ENCODE data around the gene SSH2. TPM values are rescaled to one million over a fixed set of nuclear protein-coding genes. Genes with fewer than 3 reads are reported as not detected.
"Not testable (repeated sequence)": the region's sequence is repeated elsewhere in the genome, so short reads cannot be mapped to it uniquely, and the experiment has no call there.

Gene SSH2
- total RNA-seq, 1 donor from 2014 or later, result 72.0 TPM

DNA sequence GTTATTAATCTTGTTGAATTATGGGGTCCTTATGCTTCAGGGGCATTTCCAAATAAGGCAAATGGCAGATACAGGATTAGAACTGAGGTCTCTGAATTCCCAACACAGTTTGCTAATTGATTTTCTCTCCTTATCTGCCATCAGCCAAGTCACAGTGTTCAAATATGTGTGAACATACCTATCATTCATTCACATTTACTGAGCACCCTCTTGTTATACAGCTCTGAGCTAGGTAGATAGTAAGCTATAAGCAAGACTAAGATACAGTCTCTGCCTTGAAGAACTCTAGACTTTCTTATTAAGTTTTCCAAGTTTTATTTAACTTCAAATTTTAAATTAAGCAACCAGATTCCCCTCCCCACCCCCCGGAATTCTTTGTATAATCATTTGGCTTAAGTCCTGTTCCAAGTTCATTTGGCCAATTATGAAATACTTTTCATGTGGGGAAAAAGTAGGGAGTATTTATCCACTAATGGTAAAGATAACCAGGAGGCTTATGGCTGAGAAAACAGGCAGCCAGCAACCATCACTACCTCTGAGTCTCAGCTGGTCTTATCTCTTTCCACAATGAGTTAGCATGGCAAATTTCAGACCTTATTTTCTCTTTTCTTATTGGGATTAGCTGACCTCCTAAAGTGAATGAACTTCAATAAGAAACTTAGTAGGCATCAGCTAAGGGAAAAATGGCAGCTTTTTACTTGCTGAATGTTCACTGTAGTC, 275.9 kb downstream of the SSH2 start:
- no peaks in the 10 kb centered on the region for H3K9me3 ChIP-seq
- H3K4me1 ChIP-seq, result no peaks in the 10 kb centered on the region
- peaks cover 64% of the 10 kb centered on the region for H3K36me3 ChIP-seq
- TF ChIP-seq, protein P1, sequence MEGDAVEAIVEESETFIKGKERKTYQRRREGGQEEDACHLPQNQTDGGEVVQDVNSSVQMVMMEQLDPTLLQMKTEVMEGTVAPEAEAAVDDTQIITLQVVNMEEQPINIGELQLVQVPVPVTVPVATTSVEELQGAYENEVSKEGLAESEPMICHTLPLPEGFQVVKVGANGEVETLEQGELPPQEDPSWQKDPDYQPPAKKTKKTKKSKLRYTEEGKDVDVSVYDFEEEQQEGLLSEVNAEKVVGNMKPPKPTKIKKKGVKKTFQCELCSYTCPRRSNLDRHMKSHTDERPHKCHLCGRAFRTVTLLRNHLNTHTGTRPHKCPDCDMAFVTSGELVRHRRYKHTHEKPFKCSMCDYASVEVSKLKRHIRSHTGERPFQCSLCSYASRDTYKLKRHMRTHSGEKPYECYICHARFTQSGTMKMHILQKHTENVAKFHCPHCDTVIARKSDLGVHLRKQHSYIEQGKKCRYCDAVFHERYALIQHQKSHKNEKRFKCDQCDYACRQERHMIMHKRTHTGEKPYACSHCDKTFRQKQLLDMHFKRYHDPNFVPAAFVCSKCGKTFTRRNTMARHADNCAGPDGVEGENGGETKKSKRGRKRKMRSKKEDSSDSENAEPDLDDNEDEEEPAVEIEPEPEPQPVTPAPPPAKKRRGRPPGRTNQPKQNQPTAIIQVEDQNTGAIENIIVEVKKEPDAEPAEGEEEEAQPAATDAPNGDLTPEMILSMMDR (IDR thresholded peaks at IDR 0.05), result no peak
- no peak overlapping the region for H3K4me3 ChIP-seq
- DNase-seq (no peak), ATAC-seq (no peak)
- peak overlapping the region; percentile 30 for H3K27ac ChIP-seq
- intact Hi-C loops (cut with DNase I), result no loop called here
- no peaks in the 10 kb centered on the region for H3K27me3 ChIP-seq

DNA sequence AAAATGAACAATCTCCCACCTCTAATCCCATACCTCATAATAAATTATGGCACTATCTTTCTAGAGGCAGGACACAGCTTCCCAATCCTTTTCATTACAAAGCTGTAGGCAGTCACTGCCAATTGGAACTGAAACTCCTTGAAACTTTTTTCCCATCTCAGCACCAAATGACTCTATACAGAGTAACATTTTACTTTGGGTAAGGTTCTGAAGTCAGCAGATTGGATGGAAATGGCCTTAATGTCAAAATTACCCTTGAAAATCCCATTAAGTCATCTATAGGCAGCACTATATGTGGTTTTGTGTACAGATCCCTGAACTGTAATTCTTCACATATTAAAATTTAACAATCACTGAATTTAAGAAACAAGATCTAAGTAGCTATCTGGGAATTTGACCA, 277.1 kb downstream of the SSH2 start:
- no peaks in the 10 kb centered on the region for H3K27me3 ChIP-seq
- intact Hi-C loops (cut with DNase I), result no loop called here
- peaks cover 68% of the 10 kb centered on the region for H3K36me3 ChIP-seq
- H3K4me1 ChIP-seq, result no peaks in the 10 kb centered on the region
- TF ChIP-seq, protein P1 (IDR thresholded peaks at IDR 0.05), result no peak
- H3K4me3 ChIP-seq, result no peak overlapping the region
- no peak for DNase-seq
- ATAC-seq, result no peak
- no peak overlapping the region for H3K27ac ChIP-seq
- H3K9me3 ChIP-seq, result no peaks in the 10 kb centered on the region

DNA sequence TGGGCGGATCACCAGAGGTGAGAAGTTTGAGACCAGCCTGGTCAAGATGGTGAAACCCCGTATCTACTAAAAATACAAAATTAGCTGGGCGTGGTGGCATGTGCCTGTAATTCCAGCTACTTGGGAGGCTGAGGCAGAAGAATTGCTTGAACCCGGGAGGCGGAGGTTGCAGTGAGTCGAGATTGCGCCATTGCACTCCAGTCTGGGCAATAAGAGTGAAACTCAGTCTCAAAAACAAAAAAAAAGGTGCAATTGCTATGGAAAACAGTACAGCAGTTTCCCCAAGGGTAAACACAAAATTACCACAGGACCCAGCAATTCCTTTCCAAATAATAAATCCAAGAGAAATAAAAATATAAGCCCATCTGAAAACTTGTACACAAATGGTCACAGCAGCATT, 278.1 kb downstream of the SSH2 start:
- H3K4me3 ChIP-seq; H3K27me3 ChIP-seq; intact Hi-C loops (cut with DNase I); ATAC-seq; DNase-seq; H3K4me1 ChIP-seq; H3K9me3 ChIP-seq: not testable (repeated sequence)
- Histone ChIP-seq H3K36me3 (peaks cover 68% of the 10 kb centered on the region), H3K27ac (peak overlapping the region; percentile 1)

DNA sequence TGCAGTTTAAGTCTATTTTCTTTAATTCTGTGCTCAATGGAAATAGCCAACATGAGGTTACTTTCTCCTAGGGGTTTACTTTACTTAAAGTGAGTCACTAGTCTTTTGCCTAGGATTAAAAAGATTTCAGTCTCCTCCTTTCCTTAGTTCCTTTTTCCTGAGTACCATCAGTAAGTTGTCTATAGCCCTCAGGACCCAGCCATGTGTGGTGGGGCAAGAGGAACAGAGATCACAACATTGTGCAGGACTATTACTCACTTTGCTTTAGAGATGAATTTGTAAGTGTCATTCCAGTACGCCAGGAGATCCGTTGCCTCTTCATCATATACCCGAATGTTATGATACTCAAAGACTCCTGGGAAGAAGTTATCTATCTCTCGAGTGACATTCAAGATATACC, 279.6 kb downstream of the SSH2 start:
- H3K27ac ChIP-seq, result peak overlapping the region; percentile 7
- peak; percentile 70 for ATAC-seq
- H3K4me1 ChIP-seq, result peaks cover 8% of the 10 kb centered on the region
- no peak overlapping the region for H3K4me3 ChIP-seq
- no peaks in the 10 kb centered on the region for H3K27me3 ChIP-seq
- TF ChIP-seq, protein P1 (IDR thresholded peaks at IDR 0.05), result no peak
- H3K36me3 ChIP-seq, result peaks cover 60% of the 10 kb centered on the region
- no peak for DNase-seq
- H3K9me3 ChIP-seq, result no peaks in the 10 kb centered on the region
- intact Hi-C loops (cut with DNase I), result no loop called here

DNA sequence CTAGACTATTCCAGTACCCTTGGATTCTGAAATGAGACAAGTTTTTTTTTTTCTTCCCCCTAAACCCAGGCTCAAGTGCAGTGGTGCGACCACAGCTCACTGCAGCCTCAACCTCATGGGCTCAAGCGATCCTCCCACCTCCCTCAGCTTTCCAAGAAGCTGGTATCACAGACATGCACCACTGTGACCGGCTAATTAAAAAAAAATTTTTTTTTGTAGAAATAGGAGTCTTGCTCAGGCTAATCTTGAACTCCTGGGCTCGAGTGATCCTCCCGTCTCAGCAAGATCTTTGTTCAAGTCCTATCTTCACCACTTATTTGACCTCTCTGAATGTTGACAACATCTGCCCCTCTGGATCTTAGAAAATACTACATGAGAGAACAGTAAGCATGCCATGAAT, 280.7 kb downstream of the SSH2 start:
- Histone ChIP-seq H3K36me3 (peaks cover 50% of the 10 kb centered on the region), H3K27me3 (no peaks in the 10 kb centered on the region), H3K9me3 (no peaks in the 10 kb centered on the region), H3K4me3 (no peak overlapping the region), H3K27ac (peak overlapping the region; percentile 7), H3K4me1 (peaks cover 19% of the 10 kb centered on the region)
- TF ChIP-seq, protein P1 (IDR thresholded peaks at IDR 0.05), result no peak
- intact Hi-C loops (cut with DNase I), result no loop called here
- DNase-seq (no peak), ATAC-seq (no peak)

DNA sequence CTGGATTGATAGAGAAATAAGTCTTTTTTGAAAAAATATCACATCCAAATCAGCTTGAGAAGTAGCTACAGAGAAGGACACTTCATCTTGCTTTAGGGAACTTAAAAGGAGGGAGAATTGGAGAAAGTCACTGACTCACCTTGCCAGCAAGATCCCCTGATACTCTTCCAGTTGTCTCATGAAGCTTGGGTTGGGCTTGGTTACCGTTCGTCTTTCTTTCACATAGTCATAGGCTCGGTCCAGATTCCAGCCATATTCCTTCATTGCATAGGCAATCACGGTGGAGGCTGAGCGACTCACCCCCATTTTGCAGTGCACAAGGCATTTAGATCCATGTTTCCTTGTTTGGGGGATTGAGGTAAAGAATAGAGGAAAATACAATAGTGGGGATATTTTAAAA, 282.0 kb downstream of the SSH2 start:
- Histone ChIP-seq H3K36me3 (peaks cover 49% of the 10 kb centered on the region), H3K9me3 (no peaks in the 10 kb centered on the region), H3K4me1 (peaks cover 32% of the 10 kb centered on the region), H3K27me3 (no peaks in the 10 kb centered on the region), H3K4me3 (no peak overlapping the region), H3K27ac (no peak overlapping the region)
- intact Hi-C loops (cut with DNase I), result no loop called here
- ATAC-seq (no peak), DNase-seq (no peak)
- TF ChIP-seq, protein P1 (IDR thresholded peaks at IDR 0.05), result no peak
